Measurements from ENCODE around the gene CDKL2.

CDKL2 gene

GRCh38 chr4:75639124-75639695 lies 8.9 kb upstream of the CDKL2 start:
- DNase-seq: no peak

DNA sequence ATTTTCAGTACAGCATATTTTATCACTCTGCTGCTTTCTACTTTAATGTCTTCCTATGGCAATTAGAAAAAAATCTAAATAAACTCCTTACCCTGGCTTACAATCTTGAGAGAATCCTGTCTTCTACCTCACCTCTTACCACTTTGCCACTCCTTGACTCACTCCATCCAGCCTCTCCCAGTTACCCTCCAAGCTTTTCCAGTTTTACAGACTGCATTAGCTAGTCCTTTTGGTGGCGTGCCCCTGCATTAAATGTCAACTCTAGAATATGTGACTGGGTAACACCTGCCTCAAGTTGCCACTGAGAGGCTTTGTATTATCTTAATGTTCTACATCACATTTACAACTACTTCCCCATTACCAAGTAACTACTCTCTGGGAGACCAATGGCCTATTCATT lies 7.5 kb upstream of the CDKL2 start:
- DNase-seq: no peak

GRCh38 chr4:75637176-75637575 lies 6.8 kb upstream of the CDKL2 start:
- DNase-seq: no peak

GRCh38 chr4:75634951-75635350 lies 4.6 kb upstream of the CDKL2 start:
- no peak for DNase-seq

DNA sequence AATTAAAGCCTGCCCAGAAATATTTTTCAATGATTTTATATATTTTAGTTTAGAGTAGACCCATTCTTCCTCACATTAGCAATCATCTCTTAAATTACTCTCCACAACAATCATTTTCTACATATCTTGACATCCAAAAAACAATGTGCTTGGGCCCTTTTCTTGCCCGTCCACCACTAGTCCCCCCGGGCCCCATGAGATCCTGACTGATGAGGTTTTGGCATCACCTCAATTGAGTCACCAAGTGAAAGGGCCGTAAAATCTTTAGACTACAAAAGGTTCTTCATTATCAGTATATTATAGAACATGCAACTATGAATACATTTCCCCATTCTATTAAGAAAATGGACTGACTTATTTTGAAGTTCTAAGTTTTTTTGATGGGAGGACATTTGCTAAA lies 4.0 kb upstream of the CDKL2 start:
- DNase-seq: no peak

GRCh38 chr4:75633846-75634245 lies 3.5 kb upstream of the CDKL2 start:
- DNase-seq: no peak

DNA sequence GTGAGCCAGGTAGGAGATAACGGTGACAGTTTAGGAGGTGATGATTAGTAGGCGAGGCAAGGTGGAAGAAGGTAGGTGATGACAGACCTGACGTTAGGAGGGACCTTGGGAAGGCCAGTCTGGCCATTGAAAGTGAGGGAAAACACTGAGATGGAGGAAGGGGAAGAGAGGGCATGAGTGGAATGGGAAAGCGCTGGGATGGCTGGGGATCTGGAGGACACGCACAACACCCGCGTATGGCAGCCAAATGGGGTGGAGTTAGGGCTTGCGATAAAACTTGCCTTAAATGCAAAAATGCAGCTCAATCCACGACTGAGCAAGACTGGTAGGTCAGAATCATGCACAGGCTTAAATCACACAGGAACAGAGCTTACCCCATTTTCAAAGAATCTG lies 605 bp upstream of the CDKL2 start:
- DNase-seq: no peak

- DNase-seq: peak; percentile 90
Observed at GRCh38 chr4:75629239-75629638, 1.1 kb downstream of the CDKL2 start.

- no peak for DNase-seq
Observed at GRCh38 chr4:75623026-75623425, 7.3 kb downstream of the CDKL2 start.

GRCh38 chr4:75621715-75622114 lies 8.6 kb downstream of the CDKL2 start:
- no peak for DNase-seq

DNA sequence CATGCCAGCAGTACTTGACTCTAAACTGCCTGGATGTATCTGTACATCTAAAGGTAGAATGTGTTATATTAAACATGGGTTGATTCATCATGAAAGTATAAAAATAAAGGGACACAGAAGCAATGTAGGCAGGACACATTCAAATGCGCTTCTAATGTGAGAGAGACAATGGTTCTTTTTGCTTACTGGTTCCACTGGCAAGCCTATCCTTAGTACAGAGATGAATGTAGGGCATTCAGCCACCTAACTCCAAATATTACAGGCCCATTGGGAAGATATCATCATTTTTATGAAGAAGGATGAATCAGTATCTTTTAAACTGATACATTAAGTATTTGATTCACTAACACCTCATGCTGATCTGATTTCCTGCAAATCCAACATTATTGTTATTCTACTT lies 18.0 kb downstream of the CDKL2 start:
- no peak for DNase-seq

DNA sequence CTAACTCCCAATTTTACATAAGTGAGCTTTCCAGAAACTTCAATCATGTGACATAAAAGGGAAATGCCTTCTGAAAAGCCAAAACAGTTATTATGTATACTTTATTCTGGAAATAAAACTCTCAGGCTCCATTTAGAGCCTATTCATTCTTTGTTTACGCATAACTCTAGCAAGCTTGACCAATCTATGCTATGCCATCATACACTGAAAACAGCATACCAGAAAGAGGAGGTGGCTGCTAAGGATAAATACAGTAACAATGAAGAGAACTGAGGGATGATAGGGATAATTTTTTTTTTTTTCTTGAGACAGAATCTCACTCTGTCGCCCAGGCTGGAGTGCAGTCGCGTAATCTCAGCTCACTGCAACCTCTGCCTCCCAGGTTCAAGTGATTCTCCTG lies 24.4 kb downstream of the CDKL2 start:
- no peak for DNase-seq

DNA sequence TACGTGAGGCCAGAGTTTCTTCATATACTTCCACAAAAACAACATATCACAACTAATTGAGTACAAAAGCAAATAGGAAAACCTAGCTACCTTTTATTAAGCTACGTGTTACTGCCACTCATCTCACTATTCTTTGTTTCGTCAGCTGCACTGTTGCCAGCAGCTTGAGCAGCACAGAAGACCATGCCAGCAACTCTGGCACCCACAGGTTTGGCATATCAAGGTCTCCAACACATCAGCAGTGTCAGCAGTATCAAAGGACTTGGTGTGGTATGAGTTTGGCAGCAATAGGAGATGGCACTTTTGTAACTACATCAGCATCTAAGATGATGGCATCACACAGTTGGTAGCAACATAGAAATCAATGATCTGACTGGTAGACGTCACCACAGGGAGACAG lies 30.7 kb downstream of the CDKL2 start:
- no peak for DNase-seq

GRCh38 chr4:75598390-75598789 lies 31.9 kb downstream of the CDKL2 start:
- no peak for DNase-seq

- no peak for DNase-seq
Observed at GRCh38 chr4:75596061-75596460, 34.3 kb downstream of the CDKL2 start.

GRCh38 chr4:75593393-75593792 lies 36.9 kb downstream of the CDKL2 start:
- no peak for DNase-seq

- DNase-seq: no peak
Observed at GRCh38 chr4:75584067-75584466, 46.3 kb downstream of the CDKL2 start.

GRCh38 chr4:75567725-75568124 lies 62.6 kb downstream of the CDKL2 start:
- DNase-seq: no peak

- no peak for DNase-seq
Observed at GRCh38 chr4:75566911-75567310, 63.4 kb downstream of the CDKL2 start.

GRCh38 chr4:75565481-75565880 lies 64.8 kb downstream of the CDKL2 start:
- DNase-seq: no peak

- DNase-seq: no peak
Observed at GRCh38 chr4:75564023-75564422, 66.3 kb downstream of the CDKL2 start.

GRCh38 chr4:75561789-75562188 lies 68.5 kb downstream of the CDKL2 start:
- DNase-seq: no peak

- DNase-seq: peak; percentile 31
Observed at GRCh38 chr4:75557696-75558095, 72.6 kb downstream of the CDKL2 start.

DNA sequence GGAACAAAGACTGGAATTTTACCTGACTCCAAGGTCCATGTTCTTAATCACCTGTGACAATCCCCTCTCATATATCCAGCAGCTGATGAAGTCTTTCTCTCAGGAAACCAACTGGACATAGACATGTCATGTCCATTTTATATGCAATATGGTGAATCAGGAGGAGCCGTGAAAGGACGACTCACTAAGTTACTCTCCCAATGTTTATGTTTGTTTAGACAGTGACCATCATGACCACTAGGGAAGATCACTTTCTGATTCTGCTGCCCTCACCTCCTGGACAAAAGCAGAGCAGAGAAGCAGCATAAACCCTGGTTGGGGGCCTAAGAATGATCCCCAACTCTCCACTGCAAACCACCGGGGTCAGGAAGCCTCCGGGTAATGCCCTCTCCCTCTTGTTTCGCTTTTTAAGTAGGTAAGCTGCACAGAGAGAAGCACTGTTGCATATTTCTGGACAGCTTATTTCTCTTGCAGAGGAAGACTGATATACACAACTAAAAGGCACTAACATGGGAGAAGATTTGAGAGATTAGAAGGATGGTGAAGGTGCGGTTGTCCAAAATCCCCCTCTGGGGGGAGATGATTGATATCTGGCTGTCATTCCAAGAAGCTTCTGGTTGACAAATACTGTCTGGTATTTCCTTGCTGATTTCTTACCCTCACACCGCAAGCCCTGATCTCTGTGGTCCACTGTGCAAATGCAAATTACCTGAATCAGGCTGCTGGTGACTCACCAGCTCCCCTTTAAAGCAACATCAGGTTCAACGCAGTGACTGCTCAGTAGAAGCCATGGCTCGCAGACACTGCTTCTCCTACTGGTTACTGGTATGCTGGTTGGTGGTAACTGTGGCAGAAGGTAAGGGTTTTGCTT lies 74.8 kb downstream of the CDKL2 start, which contains the start of gene ODAPH:
Gene ODAPH, plus strand, starts transcription at position 773 of the 871 bp plus-strand sequence. Its CDS starts 17 bp downstream, at position 790.
- no peak for DNase-seq

DNA sequence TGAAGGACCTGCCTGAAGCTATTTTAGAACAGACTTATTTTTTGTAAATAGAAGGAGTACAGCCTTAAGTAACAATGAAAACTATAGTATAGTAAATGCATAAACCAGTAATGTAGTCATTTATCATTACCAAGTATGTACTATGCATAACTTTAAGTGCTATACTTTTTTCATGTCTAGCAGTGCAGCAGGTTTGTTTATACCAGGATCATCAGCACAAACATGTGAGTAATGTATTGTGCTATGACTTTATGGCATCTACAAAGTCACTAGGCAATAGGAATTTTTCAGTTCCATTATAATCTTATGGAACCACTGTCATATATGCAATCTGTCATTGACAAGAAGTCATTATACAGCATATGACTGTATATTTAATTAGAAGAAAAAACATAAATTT lies 77.9 kb downstream of the CDKL2 start:
- no peak for DNase-seq

Data from NCI-H510A treated with DMSO at 0.1 percent for 48 hours (cell line).